Panc1 (cell line): ENCODE results near the gene KCNQ4. TPM values are rescaled to one million over a fixed set of nuclear protein-coding genes. Genes with fewer than 3 reads are reported as not detected.

Experiments used
- ATAC-seq: fragments of 200-7000 bp; cut with Tn5 transposase; 2 replicates; pipeline ENCODE4 v1.9.1; 2020; ENCODE audit warnings: mild to moderate bottlenecking, moderate library complexity
- BruUV-seq: library from RNA; stranded (reverse); fragments of 400-500 nt; replicated peaks from 2 replicates; lab custom pipeline; 2021; lab: Mats Ljungman, UMichigan
- CTCF ChIA-PET: fragments of 300-600 bp; sonication (Branson Sonifier 250); formaldehyde crosslinking; loops from one replicate; lab custom pipeline; 2022; ENCODE audit warnings: antibody characterized with exemption; lab: Charles Lee
- POLR2A ChIA-PET: fragments of 300-600 bp; sonication (Branson Sonifier 250); formaldehyde crosslinking; loops from one replicate; lab custom pipeline; 2022; ENCODE audit warnings: antibody characterized with exemption; lab: Charles Lee
- DNase-seq: peaks from one replicate; pipeline ENCODE4 v3.0.0-alpha.2; 2010; ENCODE audit warnings: low read depth, low spot score
- H3K27ac ChIP-seq: 2 replicates; pipeline ENCODE4 v1.5.1; 2011; ENCODE audit warnings: mild to moderate bottlenecking, low read length, inconsistent platforms
- H3K27me3 ChIP-seq: fragments of 200-500 bp; sonication (Bioruptor generic); 2 replicates; pipeline ENCODE4 v1.6.0; 2014; ENCODE audit warnings: low read length, inconsistent platforms; ENCODE audit not compliant: control insufficient read depth, insufficient read depth
- H3K36me3 ChIP-seq: fragments of 200-500 bp; sonication (Bioruptor generic); 2 replicates; pipeline ENCODE4 v1.5.1; 2014; ENCODE audit warnings: inconsistent platforms, mild to moderate bottlenecking, low read length, moderate library complexity; ENCODE audit not compliant: control insufficient read depth, insufficient read depth
- H3K4me1 ChIP-seq: 2 replicates; pipeline ENCODE4 v1.5.1; 2011; ENCODE audit warnings: inconsistent platforms, mild to moderate bottlenecking, low read length, moderate library complexity; ENCODE audit not compliant: control insufficient read depth, insufficient read depth
- H3K4me3 ChIP-seq, 2 experiments: 2 replicates each; pipeline ENCODE4 v1.5.1; 2011 to 2012; ENCODE audit warnings: low read depth in 2 of 2, low read length in 2 of 2, mild to moderate bottlenecking in 2 of 2, inconsistent platforms in 1 of 2, moderate library complexity in 1 of 2
- H3K9me3 ChIP-seq: fragments of 200-500 bp; sonication (Bioruptor generic); 2 replicates; pipeline ENCODE4 v1.5.1; 2014; ENCODE audit warnings: low read depth, mild to moderate bottlenecking, inconsistent platforms, low read length, moderate library complexity; ENCODE audit not compliant: control insufficient read depth, insufficient read depth
- POLR2AphosphoS5 ChIP-seq: IDR thresholded peaks from 2 replicates; pipeline ENCODE4 v1.6.1; 2012; ENCODE audit warnings: mild to moderate bottlenecking, low read depth, low read length, moderate library complexity
- REST ChIP-seq, 2 experiments: IDR thresholded peaks; 2 replicates each; pipeline ENCODE4 v1.6.1; 2011 to 2012; ENCODE audit warnings: low read depth in 2 of 2, control low read depth in 1 of 2, low read length in 1 of 2, mild to moderate bottlenecking in 1 of 2, moderate library complexity in 1 of 2; ENCODE audit not compliant: insufficient read depth in 1 of 2
- SIN3A ChIP-seq: IDR thresholded peaks from 2 replicates; pipeline ENCODE4 v1.6.1; 2012; ENCODE audit warnings: low read depth, mild to moderate bottlenecking, low read length, moderate library complexity, borderline replicate concordance; ENCODE audit not compliant: insufficient read depth
- TCF7L2 ChIP-seq: IDR thresholded peaks from 2 replicates; pipeline ENCODE4 v1.6.1; 2011; ENCODE audit warnings: mild to moderate bottlenecking, low read depth, low read length, inconsistent platforms
- in situ Hi-C: cut with HindIII; loops from 2 replicates; pipeline ENCODE4 v1.10.0; 2016; ENCODE audit warnings: low sequenced_read_pairs, low pct_unique_long_range_greater_than_20kb
- intact Hi-C: fragments of 100-400 bp; cut with micrococcal nuclease; formaldehyde crosslinking; loops from one replicate; pipeline ENCODE4 v1.10.0; 2022; ENCODE audit not compliant: unreplicated experiment
- total RNA-seq: library from RNA; stranded (reverse); gene quantifications from one replicate; pipeline ENCODE4 v1.2.1, GENCODE V29; 2021; ENCODE audit not compliant: unreplicated experiment
- TF ChIP-seq, protein P1 (sequence below): fragments of 450-650 bp; IDR thresholded peaks from 2 replicates; pipeline ENCODE4 v1.5.1; 2017; ENCODE audit warnings: mild to moderate bottlenecking

KCNQ4 gene
- total RNA-seq, 1 experiment from 2014 or later: 2.6 TPM

- in situ Hi-C loops (no loop called here), intact Hi-C loops (no loop called here)
- H3K27me3 ChIP-seq: no peaks in the 10 kb centered on the region
- ChIA-PET CTCF (no interaction called here), POLR2A (no interaction called here)
- H3K4me3 ChIP-seq: no peak overlapping the region
- no peak for DNase-seq
- BruUV-seq: no TSS peak
- no peaks in the 10 kb centered on the region for H3K4me1 ChIP-seq
- peaks cover 8% of the 10 kb centered on the region; the same call in 1 of the 2 replicates for H3K9me3 ChIP-seq
- no peak overlapping the region for H3K27ac ChIP-seq
- no peak for TF ChIP-seq SIN3A
- TF ChIP-seq, protein P1, sequence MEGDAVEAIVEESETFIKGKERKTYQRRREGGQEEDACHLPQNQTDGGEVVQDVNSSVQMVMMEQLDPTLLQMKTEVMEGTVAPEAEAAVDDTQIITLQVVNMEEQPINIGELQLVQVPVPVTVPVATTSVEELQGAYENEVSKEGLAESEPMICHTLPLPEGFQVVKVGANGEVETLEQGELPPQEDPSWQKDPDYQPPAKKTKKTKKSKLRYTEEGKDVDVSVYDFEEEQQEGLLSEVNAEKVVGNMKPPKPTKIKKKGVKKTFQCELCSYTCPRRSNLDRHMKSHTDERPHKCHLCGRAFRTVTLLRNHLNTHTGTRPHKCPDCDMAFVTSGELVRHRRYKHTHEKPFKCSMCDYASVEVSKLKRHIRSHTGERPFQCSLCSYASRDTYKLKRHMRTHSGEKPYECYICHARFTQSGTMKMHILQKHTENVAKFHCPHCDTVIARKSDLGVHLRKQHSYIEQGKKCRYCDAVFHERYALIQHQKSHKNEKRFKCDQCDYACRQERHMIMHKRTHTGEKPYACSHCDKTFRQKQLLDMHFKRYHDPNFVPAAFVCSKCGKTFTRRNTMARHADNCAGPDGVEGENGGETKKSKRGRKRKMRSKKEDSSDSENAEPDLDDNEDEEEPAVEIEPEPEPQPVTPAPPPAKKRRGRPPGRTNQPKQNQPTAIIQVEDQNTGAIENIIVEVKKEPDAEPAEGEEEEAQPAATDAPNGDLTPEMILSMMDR: no peak
- TF ChIP-seq TCF7L2: no peak
- no peak for TF ChIP-seq POLR2AphosphoS5
- no peak for TF ChIP-seq REST (IDR thresholded peaks at IDR 0.05; ENCODE audit: insufficient read depth in 1 of 2, low read depth in 2 of 2, low read length in 1 of 2)
- no peak for ATAC-seq
- no peaks in the 10 kb centered on the region for H3K36me3 ChIP-seq
Observed at GRCh38 chr1:40776236-40777072, 7.1 kb upstream of the KCNQ4 start.

GRCh38 chr1:40777224-40777970, 6.2 kb upstream of the KCNQ4 start:
- ATAC-seq: no peak
- TF ChIP-seq, protein P1: no peak
- TF ChIP-seq TCF7L2 (no peak), SIN3A (no peak), REST (IDR thresholded peaks at IDR 0.05; ENCODE audit: insufficient read depth in 1 of 2, low read depth in 2 of 2, low read length in 1 of 2) (no peak), POLR2AphosphoS5 (no peak)
- BruUV-seq: no TSS peak
- H3K4me1 ChIP-seq: peaks cover under 1% of the 10 kb centered on the region; the same call in 1 of the 2 replicates
- in situ Hi-C loops (no loop called here), intact Hi-C loops (no loop called here)
- ChIA-PET POLR2A (no interaction called here), CTCF (no interaction called here)
- peaks cover 8% of the 10 kb centered on the region; the same call in 1 of the 2 replicates for H3K9me3 ChIP-seq
- H3K27ac ChIP-seq: no peak overlapping the region
- no peak for DNase-seq
- no peak overlapping the region for H3K4me3 ChIP-seq
- H3K36me3 ChIP-seq: no peaks in the 10 kb centered on the region
- H3K27me3 ChIP-seq: no peaks in the 10 kb centered on the region
